Karpas-422 (cell line): ENCODE data around the gene RELL1. TPM values are rescaled to one million over a fixed set of nuclear protein-coding genes. Genes with fewer than 3 reads are reported as not detected.
A peak's percentile ranks its signal among the peaks of the same experiment; 100 is the strongest.

Experiments
- DNase-seq: peaks from one replicate; pipeline ENCODE4 v3.0.0-alpha.2; 2015
- H2AFZ ChIP-seq: fragments of 200-600 bp; sonication (generic); 2 replicates; pipeline ENCODE4 v1.6.1; 2014; ENCODE audit warnings: antibody characterized with exemption, low read length, mixed read lengths
- H3K27ac ChIP-seq: fragments of 200-600 bp; sonication (generic); 2 replicates; pipeline ENCODE4 v1.5.1; 2014; ENCODE audit warnings: mild to moderate bottlenecking, low read length, moderate library complexity
- H3K27me3 ChIP-seq: fragments of 200-600 bp; sonication (generic); 2 replicates; pipeline ENCODE4 v1.6.1; 2014; ENCODE audit warnings: low read length, mixed read lengths
- H3K36me3 ChIP-seq: fragments of 200-600 bp; sonication (generic); 2 replicates; pipeline ENCODE4 v1.6.1; 2014; ENCODE audit warnings: low read length, mixed read lengths; ENCODE audit not compliant: insufficient read depth
- H3K4me1 ChIP-seq: fragments of 200-600 bp; sonication (generic); 2 replicates; pipeline ENCODE4 v1.6.1; 2014; ENCODE audit warnings: mild to moderate bottlenecking, low read length, mixed read lengths
- H3K4me2 ChIP-seq: fragments of 200-600 bp; sonication (generic); 2 replicates; pipeline ENCODE4 v1.6.1; 2014; ENCODE audit warnings: low read length, low read depth, mild to moderate bottlenecking; ENCODE audit not compliant: poor library complexity, severe bottlenecking
- H3K4me3 ChIP-seq: fragments of 200-600 bp; sonication (generic); 2 replicates; pipeline ENCODE4 v1.5.1; 2014; ENCODE audit warnings: mild to moderate bottlenecking, antibody characterized with exemption, low read length, mixed read lengths
- H3K79me2 ChIP-seq: fragments of 200-600 bp; sonication (generic); 2 replicates; pipeline ENCODE4 v1.6.1; 2014; ENCODE audit warnings: mild to moderate bottlenecking, low read length, mixed read lengths
- H3K9ac ChIP-seq: fragments of 200-600 bp; sonication (generic); 2 replicates; pipeline ENCODE4 v1.6.0; 2014; ENCODE audit warnings: low read length
- H3K9me2 ChIP-seq: fragments of 200-600 bp; sonication (generic), shearing (Covaris generic); replicated peaks from 2 replicates; pipeline ENCODE4 v1.6.0; 2014; ENCODE audit warnings: mild to moderate bottlenecking, low read length, moderate library complexity; ENCODE audit not compliant: insufficient read depth
- H3K9me3 ChIP-seq: fragments of 300-700, 200-600 bp; sonication (generic); 2 replicates; pipeline ENCODE4 v1.6.1; 2014; ENCODE audit warnings: low read length, mixed read lengths
- H4K20me1 ChIP-seq: fragments of 200-600 bp; sonication (generic); 2 replicates; pipeline ENCODE4 v1.6.1; 2014; ENCODE audit warnings: mild to moderate bottlenecking, antibody characterized with exemption, low read length, low read depth; ENCODE audit not compliant: insufficient read depth
- total RNA-seq: library from RNA; depleted of rRNA; stranded (reverse); fragments of >200 nt; shearing (Covaris generic); gene quantifications from 2 replicates; pipeline ENCODE4 v1.2.3, GENCODE V29; 2014; ENCODE audit warnings: low replicate concordance

Gene RELL1
- total RNA-seq, 1 experiment from 2014 or later = 0.60 TPM

DNA sequence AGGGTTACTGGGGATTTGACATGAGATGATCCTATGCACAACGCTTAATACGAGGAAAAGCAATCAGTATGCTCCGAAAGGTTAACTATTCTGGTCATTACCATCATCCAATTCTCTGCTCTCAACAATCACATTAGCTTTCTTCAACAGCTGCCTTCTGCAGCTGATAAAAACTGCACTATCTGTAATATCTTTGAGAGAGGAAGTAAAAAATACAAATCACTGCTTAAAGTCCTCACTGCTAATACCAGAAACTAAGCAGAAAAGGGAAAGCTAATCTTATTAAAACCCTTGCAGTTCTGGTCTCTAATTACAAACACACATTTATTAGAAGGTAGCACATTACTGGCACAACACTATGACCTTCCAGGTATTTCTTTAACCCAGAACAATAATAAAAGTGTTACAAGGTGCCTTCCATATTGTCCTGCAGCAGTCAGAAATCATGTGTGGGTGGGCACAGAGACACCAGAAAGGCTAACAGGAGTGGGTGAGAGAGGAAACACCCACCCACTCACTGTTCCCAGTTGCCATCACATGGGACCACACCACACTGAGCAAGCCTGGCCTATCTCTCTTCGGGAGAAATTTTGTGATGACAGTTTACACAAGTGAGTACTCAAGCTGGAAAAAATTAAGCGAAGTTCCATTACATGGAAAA lies 71.0 kb downstream of the RELL1 start:
- no peak overlapping the region for H2AFZ ChIP-seq
- H3K4me3 ChIP-seq = no peak overlapping the region
- H3K79me2 ChIP-seq = no peaks in the 10 kb centered on the region
- no peak for DNase-seq
- H4K20me1 ChIP-seq = no peaks in the 10 kb centered on the region
- H3K36me3 ChIP-seq = no peaks in the 10 kb centered on the region
- H3K9ac ChIP-seq = no peak overlapping the region
- no peak overlapping the region for H3K27ac ChIP-seq
- no peaks in the 10 kb centered on the region for H3K9me3 ChIP-seq
- no peak overlapping the region for H3K4me2 ChIP-seq
- H3K27me3 ChIP-seq = no peaks in the 10 kb centered on the region
- H3K9me2 ChIP-seq = no peaks in the 10 kb centered on the region
- no peaks in the 10 kb centered on the region for H3K4me1 ChIP-seq

DNA sequence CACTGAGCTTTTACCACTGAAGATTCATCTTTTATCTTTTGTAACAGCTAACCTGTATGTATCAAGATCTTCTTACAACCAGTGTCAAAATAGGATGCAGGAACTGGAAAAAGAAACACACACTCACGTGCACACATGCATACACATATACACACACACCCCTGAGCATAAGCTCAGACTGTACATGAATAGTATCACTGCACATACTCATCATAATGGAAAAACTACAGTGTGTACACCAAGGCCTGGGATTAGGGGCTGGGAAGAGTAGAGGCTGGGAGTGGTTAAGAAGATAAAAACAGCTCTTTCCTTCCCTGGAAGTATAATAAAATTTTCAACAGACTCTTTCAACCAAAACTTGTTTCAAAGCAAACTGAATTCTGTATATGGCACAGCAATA lies 73.4 kb downstream of the RELL1 start:
- Histone ChIP-seq H3K36me3 (no peaks in the 10 kb centered on the region), H3K9ac (no peak overlapping the region), H3K4me2 (no peak overlapping the region), H3K79me2 (no peaks in the 10 kb centered on the region), H3K4me1 (no peaks in the 10 kb centered on the region), H3K27ac (no peak overlapping the region), H4K20me1 (no peaks in the 10 kb centered on the region), H2AFZ (no peak overlapping the region), H3K9me3 (no peaks in the 10 kb centered on the region), H3K9me2 (no peaks in the 10 kb centered on the region), H3K4me3 (no peak overlapping the region), H3K27me3 (no peaks in the 10 kb centered on the region)
- no peak for DNase-seq

GRCh38 chr4:37609626-37610025 lies 76.5 kb downstream of the RELL1 start:
- H3K4me3 ChIP-seq = no peak overlapping the region
- no peaks in the 10 kb centered on the region for H3K9me2 ChIP-seq
- no peaks in the 10 kb centered on the region for H3K79me2 ChIP-seq
- H3K4me1 ChIP-seq = no peaks in the 10 kb centered on the region
- H3K4me2 ChIP-seq = no peak overlapping the region
- H3K9ac ChIP-seq = no peak overlapping the region
- H3K9me3 ChIP-seq = no peaks in the 10 kb centered on the region
- no peak overlapping the region for H3K27ac ChIP-seq
- H4K20me1 ChIP-seq = no peaks in the 10 kb centered on the region
- no peak overlapping the region for H2AFZ ChIP-seq
- no peaks in the 10 kb centered on the region for H3K36me3 ChIP-seq
- no peaks in the 10 kb centered on the region for H3K27me3 ChIP-seq
- DNase-seq = no peak

DNA sequence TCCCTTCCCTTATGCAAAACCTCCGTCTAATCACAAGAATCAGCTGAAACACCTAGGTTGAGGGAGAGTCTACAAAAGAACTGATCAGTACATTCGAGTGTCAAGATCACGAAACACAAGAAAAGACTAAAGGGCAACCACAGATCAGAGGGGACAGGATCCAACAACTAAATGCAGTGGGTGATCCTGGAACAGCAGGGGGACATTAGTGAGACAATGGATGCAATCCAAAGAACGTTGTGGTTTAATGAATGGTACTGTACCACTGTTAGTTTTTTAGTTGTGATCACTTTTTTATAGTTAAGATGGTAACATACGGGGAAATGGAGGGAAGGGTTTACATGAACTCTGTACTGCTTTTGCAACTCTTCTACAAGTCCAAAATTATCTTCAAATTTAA lies 79.2 kb downstream of the RELL1 start:
- Histone ChIP-seq H3K36me3 (no peaks in the 10 kb centered on the region), H3K4me3 (no peak overlapping the region)

GRCh38 chr4:37605843-37606565 lies 80.2 kb downstream of the RELL1 start:
- Histone ChIP-seq H3K9me2 (no peaks in the 10 kb centered on the region), H3K27me3 (no peaks in the 10 kb centered on the region), H3K9me3 (no peaks in the 10 kb centered on the region), H3K27ac (no peak overlapping the region), H3K4me1 (no peaks in the 10 kb centered on the region), H3K36me3 (no peaks in the 10 kb centered on the region), H3K9ac (no peak overlapping the region), H3K4me3 (no peak overlapping the region), H4K20me1 (no peaks in the 10 kb centered on the region), H3K4me2 (no peak overlapping the region), H2AFZ (no peak overlapping the region), H3K79me2 (no peaks in the 10 kb centered on the region)
- DNase-seq = no peak

More for the DNA sequence above, 79.2 kb downstream of the RELL1 start:
- no peaks in the 10 kb centered on the region for H3K4me1 ChIP-seq
- H4K20me1 ChIP-seq = no peaks in the 10 kb centered on the region
- H3K9me2 ChIP-seq = no peaks in the 10 kb centered on the region
- H3K27me3 ChIP-seq = no peaks in the 10 kb centered on the region
- no peaks in the 10 kb centered on the region for H3K79me2 ChIP-seq
- H2AFZ ChIP-seq = no peak overlapping the region
- DNase-seq = no peak
- H3K9me3 ChIP-seq = no peaks in the 10 kb centered on the region
- no peak overlapping the region for H3K4me2 ChIP-seq
- no peak overlapping the region for H3K9ac ChIP-seq
- no peak overlapping the region for H3K27ac ChIP-seq

- Histone ChIP-seq H3K4me3 (no peak overlapping the region), H4K20me1 (no peaks in the 10 kb centered on the region), H3K27me3 (no peaks in the 10 kb centered on the region), H2AFZ (no peak overlapping the region), H3K4me1 (no peaks in the 10 kb centered on the region), H3K79me2 (no peaks in the 10 kb centered on the region), H3K9ac (no peak overlapping the region), H3K9me3 (no peaks in the 10 kb centered on the region), H3K36me3 (no peaks in the 10 kb centered on the region), H3K9me2 (no peaks in the 10 kb centered on the region), H3K27ac (no peak overlapping the region), H3K4me2 (no peak overlapping the region)
- DNase-seq = no peak
Measured at GRCh38 chr4:37604461-37604860, 81.7 kb downstream of the RELL1 start.

DNA sequence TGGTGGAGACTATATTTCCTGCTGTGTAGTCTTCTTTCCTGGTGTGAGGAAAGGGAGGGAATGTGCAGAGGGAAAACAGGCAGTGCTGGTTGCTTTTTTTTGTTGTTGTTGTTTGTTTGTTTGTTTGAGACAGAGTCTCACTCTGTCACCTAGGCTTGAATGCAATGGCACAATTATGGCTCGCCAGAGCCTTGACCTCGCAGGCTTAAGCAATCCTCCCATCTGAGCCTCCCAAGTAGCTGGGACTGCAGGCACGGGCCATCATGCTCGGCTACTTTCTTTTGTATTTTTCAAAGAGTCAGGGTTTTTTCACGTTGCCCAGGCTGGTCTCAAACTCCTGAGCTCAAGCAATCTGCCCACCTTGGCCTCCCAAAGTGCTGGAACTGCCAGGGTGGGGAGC lies 82.5 kb downstream of the RELL1 start:
- H3K27me3 ChIP-seq = no peaks in the 10 kb centered on the region
- no peaks in the 10 kb centered on the region for H3K79me2 ChIP-seq

DNA sequence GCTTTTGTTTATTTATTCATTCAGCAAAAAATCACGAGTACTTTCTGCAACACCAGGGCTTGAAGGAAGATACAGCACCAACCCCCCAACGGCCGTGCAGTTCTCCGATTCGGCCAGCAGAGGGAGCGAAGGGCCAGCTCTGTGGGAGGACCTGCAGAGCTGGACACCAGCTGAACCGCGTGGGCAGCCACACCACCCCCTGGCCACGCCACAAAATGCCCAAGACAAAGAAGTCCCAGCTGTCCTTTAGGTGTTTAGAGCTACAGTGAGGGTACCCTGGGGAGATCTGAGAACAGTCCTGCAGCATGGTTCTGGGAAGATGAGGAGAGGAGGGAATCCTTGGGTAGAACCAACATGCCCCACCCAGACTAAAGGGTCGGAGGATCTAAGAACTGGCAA lies 83.1 kb downstream of the RELL1 start:
- H4K20me1 ChIP-seq = no peaks in the 10 kb centered on the region
- no peaks in the 10 kb centered on the region for H3K9me2 ChIP-seq
- H3K4me2 ChIP-seq = no peak overlapping the region
- H3K27me3 ChIP-seq = no peaks in the 10 kb centered on the region
- no peak overlapping the region for H3K9ac ChIP-seq
- no peak overlapping the region for H2AFZ ChIP-seq
- H3K4me1 ChIP-seq = no peaks in the 10 kb centered on the region
- H3K36me3 ChIP-seq = no peaks in the 10 kb centered on the region
- no peaks in the 10 kb centered on the region for H3K79me2 ChIP-seq
- H3K9me3 ChIP-seq = no peaks in the 10 kb centered on the region
- no peak overlapping the region for H3K4me3 ChIP-seq
- no peak overlapping the region for H3K27ac ChIP-seq
- DNase-seq = peak; percentile 82

More for the DNA sequence above, 82.5 kb downstream of the RELL1 start:
- no peaks in the 10 kb centered on the region for H3K36me3 ChIP-seq
- H3K9me2 ChIP-seq = no peaks in the 10 kb centered on the region
- H3K4me2 ChIP-seq = no peak overlapping the region
- H2AFZ ChIP-seq = no peak overlapping the region
- no peak for DNase-seq
- no peak overlapping the region for H3K9ac ChIP-seq
- H4K20me1 ChIP-seq = no peaks in the 10 kb centered on the region
- no peak overlapping the region for H3K27ac ChIP-seq
- H3K4me1 ChIP-seq = no peaks in the 10 kb centered on the region
- H3K9me3 ChIP-seq = no peaks in the 10 kb centered on the region
- H3K4me3 ChIP-seq = no peak overlapping the region
